Naive thymus-derived CD8-positive, alpha-beta T cell (primary cell): ENCODE results near the gene NAA20. TPM values are rescaled to one million over a fixed set of nuclear protein-coding genes. Genes with fewer than 3 reads are reported as not detected.

ENCODE experiments used
- ATAC-seq, 2 donors: fragments of 150-1000 bp; cut with Tn5 transposase in 1 of 2; sonication (Bioruptor Pico), chemical (Tn5 transposase) in 1 of 2; 1 replicate in 1 of 2; 2 replicates in 1 of 2; pipeline ENCODE4 v1.10.0; 2021; ENCODE audit warnings: mild to moderate bottlenecking in 2 of 2, moderate library complexity in 2 of 2
- POLR2A ChIA-PET: fragments of 350-600 bp; sonication (Branson Sonifier 250); formaldehyde crosslinking; loops from one replicate; lab custom pipeline; 2021; ENCODE audit warnings: antibody characterized with exemption; lab: Charles Lee
- DNase-seq, 10 donors: peaks; one replicate each; pipeline versions ENCODE4 v3.0.0 to v3.0.0-alpha.2; 2020 to 2022
- H3K27ac Mint-ChIP-seq, 10 donors: one replicate each; pipeline ENCODE4 v1.8.0; 2020 to 2022; ENCODE audit warnings: mild to moderate bottlenecking in 10 of 10, mixed read lengths in 10 of 10, moderate library complexity in 4 of 10, inconsistent platforms in 1 of 10
- H3K27me3 Mint-ChIP-seq, 5 donors: one replicate each; pipeline ENCODE4 v1.8.0; 2021 to 2022; ENCODE audit warnings: mixed read lengths in 5 of 5
- H3K36me3 Mint-ChIP-seq, 3 donors: one replicate each; pipeline ENCODE4 v1.8.0; 2020 to 2022; ENCODE audit warnings: mixed read lengths in 3 of 3, mild to moderate bottlenecking in 2 of 3, inconsistent platforms in 1 of 3
- H3K4me1 Mint-ChIP-seq, 4 donors: one replicate each; pipeline ENCODE4 v1.8.0; 2021 to 2022; ENCODE audit warnings: mixed read lengths in 4 of 4
- H3K4me3 Mint-ChIP-seq, 10 donors: one replicate each; pipeline ENCODE4 v1.8.0; 2020 to 2022; ENCODE audit warnings: mild to moderate bottlenecking in 10 of 10, mixed read lengths in 10 of 10, moderate library complexity in 6 of 10, inconsistent platforms in 1 of 10
- H3K9me3 Mint-ChIP-seq, 9 donors: one replicate each; pipeline ENCODE4 v1.8.0; 2020 to 2022; ENCODE audit warnings: mixed read lengths in 9 of 9, mild to moderate bottlenecking in 3 of 9, inconsistent platforms in 1 of 9, moderate library complexity in 1 of 9
- polyA plus RNA-seq, 3 donors: library from polyadenylated mRNA; unstranded; fragments of 300-500 nt; fragmentation: Illumina TruSeq; gene quantifications; one replicate each; pipeline ENCODE4 v1.2.3, GENCODE V29; 2021
- total RNA-seq, 8 experiments: library from RNA in 2 of 8; stranded (reverse) in 2 of 8; gene quantifications; one replicate each; pipeline ENCODE4 v1.2.3 and lab custom pipeline; 2021 to 2026

The NAA20 gene
- total and polyA plus RNA-seq, 5 experiments from 2014 or later: 40.9 to 82.4 (median 75.0) TPM

DNA sequence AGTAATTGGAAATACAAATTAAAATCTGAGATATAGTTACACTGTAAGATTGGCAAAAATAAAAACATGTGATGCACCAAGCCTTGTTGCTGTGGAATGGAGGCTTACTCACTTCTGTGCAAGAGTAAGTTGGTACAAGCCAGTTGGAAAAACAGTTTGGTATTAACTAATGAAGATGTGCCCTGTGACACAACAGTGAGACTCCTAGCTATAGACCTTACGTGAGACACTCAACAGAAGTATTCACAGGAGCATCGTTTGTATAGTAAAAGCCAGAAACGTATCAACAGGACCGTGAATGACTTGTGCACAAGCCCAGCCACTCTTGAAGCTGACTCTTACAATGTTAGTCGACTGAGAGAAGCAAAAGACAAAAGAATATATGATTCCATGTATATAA lies 14.6 kb downstream of the NAA20 start:
- Mint-ChIP-seq H3K4me3 (no peak overlapping the region), H3K4me1 (peaks cover 0 to 3% (median 1%) of the 10 kb centered on the region in 4 donors), H3K27ac (peak overlapping the region in 4 of 10 donors; percentile 3 to 84 (median 32)), H3K9me3 (no peaks in the 10 kb centered on the region), H3K27me3 (no peaks in the 10 kb centered on the region), H3K36me3 (peaks cover 0 to 89% (median 4%) of the 10 kb centered on the region in 3 donors)
- DNase-seq (no peak), ATAC-seq (no peak)
- POLR2A ChIA-PET: no interaction called here

DNA sequence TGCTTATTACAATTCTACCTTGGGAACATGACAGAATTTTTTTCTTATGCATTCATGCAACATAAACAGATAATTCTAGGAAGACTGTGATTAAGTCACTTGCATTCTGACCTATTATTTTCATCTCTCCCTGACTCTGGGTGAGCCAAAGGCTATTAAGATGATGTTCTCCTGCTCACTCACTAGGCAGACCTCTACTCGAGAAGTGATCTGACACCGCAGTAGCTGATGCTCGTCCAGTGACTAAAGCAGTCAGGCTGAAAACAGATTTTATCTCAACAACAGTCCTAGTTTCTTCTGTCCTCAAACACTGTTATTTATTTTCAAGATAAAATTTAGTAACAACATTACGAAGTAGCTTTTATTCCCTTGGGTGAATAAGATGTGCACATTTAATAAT lies 17.3 kb downstream of the NAA20 start:
- Mint-ChIP-seq H3K9me3 (no peaks in the 10 kb centered on the region), H3K4me3 (no peak overlapping the region), H3K36me3 (peaks cover 0 to 93% (median 11%) of the 10 kb centered on the region in 3 donors), H3K27ac (peak overlapping the region in 1 of 10 donors; percentile 47), H3K27me3 (no peaks in the 10 kb centered on the region), H3K4me1 (peaks cover 0 to 8% (median 3%) of the 10 kb centered on the region in 4 donors)
- POLR2A ChIA-PET: interaction anchor here (0.7 to 1.6 kb wide), 2 partner anchors 17 to 38 kb away, joined by 4 to 10 read pairs; partner anchors contain the start of genes CFAP61 and CRNKL1
- DNase-seq (no peak), ATAC-seq (no peak)

DNA sequence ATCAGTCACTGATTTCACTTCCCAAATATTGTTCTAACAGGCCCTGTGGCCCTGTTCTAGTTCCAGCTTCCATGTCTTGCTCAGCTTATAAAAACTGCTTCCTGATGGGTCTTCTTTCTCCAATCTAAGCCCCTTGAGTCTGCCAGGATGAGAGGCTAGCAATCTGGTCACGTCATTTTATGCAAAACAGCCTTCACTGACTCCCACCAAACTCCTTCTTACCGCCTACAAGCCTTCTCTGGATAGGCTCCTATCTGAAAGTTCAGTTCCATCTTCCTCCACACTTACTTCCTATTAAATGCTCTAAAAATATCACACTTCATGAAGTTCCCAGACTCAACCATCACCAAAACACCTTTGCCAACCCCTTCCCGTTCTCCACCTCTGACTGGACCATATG lies 19.6 kb downstream of the NAA20 start:
- Mint-ChIP-seq H3K36me3 (peaks cover 5 to 93% (median 19%) of the 10 kb centered on the region in 3 donors), H3K27me3 (no peaks in the 10 kb centered on the region), H3K9me3 (no peaks in the 10 kb centered on the region), H3K4me1 (peaks cover 0 to 8% (median 3%) of the 10 kb centered on the region in 4 donors), H3K4me3 (no peak overlapping the region), H3K27ac (peak overlapping the region in 4 of 10 donors; percentile 37 to 70 (median 53))
- POLR2A ChIA-PET: interaction anchor here (0.8 kb wide), 1 partner anchor 14 kb away, joined by 3 read pairs; no protein-coding TSS in a partner anchor
- no peak for ATAC-seq
- DNase-seq: no peak

DNA sequence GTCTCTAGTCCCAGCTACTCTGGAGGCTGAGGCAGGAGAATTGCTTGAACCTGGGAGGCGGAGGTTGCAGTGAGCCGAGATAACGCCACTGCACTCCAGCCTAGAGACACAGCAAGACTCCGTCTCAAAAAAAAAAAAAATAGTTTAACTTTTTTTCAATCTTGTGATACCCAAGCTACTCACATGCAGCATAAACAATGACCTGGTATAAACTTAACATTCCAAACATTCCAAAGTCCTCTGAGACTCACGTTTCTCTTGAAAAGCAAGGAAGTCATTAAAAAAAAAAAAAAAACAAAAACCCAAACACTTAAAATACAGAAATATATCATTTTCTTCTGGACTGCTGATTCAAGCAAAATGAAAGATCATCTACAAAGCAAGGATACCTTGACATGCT lies 20.8 kb downstream of the NAA20 start:
- H3K4me1 Mint-ChIP-seq: peaks cover 0 to 8% (median 3%) of the 10 kb centered on the region in 4 donors
- ATAC-seq: no peak
- H3K4me3 Mint-ChIP-seq: no peak overlapping the region
- peak overlapping the region in 2 of 10 donors; percentile 3 to 44 for H3K27ac Mint-ChIP-seq
- H3K9me3 Mint-ChIP-seq: no peaks in the 10 kb centered on the region
- no peak for DNase-seq
- no peaks in the 10 kb centered on the region for H3K27me3 Mint-ChIP-seq
- POLR2A ChIA-PET: no interaction called here
- H3K36me3 Mint-ChIP-seq: peaks cover 5 to 94% (median 19%) of the 10 kb centered on the region in 3 donors

DNA sequence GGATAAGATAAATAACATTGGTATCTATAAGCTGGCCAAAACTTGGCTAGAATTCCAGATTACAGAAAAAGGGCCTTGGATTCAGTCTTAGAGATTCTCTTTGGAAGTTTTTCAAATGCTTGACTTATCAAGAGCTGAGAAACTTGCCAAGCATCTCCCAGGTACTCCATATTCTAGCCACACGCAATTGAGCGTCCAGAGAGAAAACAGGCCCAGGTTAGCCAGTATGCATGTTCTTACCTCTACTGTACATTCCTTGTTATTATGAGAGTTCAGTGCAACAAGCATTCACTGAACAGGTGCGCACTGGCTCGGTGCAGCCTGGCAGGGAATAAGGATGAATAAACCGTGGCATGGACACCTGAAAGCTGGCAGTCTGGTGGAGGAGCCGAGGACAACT lies 21.4 kb downstream of the NAA20 start:
- Mint-ChIP-seq H3K9me3 (no peaks in the 10 kb centered on the region), H3K4me3 (no peak overlapping the region), H3K27me3 (no peaks in the 10 kb centered on the region), H3K4me1 (peaks cover 0 to 8% (median 4%) of the 10 kb centered on the region in 4 donors), H3K27ac (peak overlapping the region in 2 of 10 donors; percentile 3 to 60), H3K36me3 (peaks cover 11 to 97% (median 21%) of the 10 kb centered on the region in 3 donors)
- ATAC-seq: no peak
- POLR2A ChIA-PET: no interaction called here
- DNase-seq: no peak

DNA sequence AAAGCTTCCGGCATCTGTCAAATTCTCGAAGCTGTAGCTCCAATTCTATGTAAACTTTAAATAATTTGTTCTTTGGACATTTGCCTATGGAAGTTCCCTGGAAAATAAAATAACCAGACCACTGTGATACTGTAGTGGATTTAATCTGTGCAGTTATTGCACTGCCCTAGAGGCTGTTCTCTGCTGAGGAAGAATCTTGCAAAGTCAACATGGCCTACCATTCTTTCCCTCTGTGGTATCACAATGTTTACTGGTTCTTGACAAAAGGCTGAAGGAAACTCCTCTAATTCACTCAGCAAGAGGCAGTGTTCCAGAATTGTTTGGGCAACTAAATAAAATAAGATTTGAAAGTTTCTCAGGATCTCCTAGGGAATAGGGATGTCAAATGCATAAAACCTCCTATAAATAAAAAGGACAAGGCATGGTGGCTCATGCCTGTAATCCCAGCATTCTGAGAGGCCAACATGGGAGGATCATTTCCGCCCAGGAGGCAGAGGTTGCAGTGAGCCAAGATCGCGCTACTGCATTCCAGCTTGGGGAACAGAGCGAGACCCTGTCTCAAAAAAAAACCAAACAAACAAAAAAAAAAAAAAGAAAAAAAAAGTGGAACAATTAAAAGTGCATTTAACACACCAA lies 22.7 kb downstream of the NAA20 start:
- DNase-seq (no peak), ATAC-seq (no peak)
- Mint-ChIP-seq H3K9me3 (no peaks in the 10 kb centered on the region), H3K36me3 (peaks cover 11 to 97% (median 21%) of the 10 kb centered on the region in 3 donors), H3K4me3 (no peak overlapping the region), H3K4me1 (peaks cover 0 to 12% (median 8%) of the 10 kb centered on the region in 4 donors), H3K27ac (peak overlapping the region in 1 of 10 donors; percentile 28), H3K27me3 (no peaks in the 10 kb centered on the region)
- POLR2A ChIA-PET: interaction anchor here (1.0 kb wide), 1 partner anchor 12 kb away, joined by 3 read pairs; the partner anchor contains the start of genes CFAP61 and CRNKL1

DNA sequence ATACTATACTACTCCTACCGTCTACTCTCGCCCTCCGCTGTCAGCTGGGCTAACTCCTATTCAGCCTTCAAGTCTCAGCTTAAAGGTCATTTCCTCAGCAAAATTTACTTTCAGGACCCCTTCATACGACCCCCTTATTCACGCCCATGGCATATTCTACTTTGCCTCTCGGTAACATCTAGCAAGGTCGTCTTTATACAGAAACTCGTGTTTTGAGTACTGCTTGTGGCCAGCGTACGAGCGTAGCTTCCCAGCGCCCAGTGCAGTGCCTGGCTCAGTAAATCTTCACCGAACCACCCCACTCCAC lies 34.6 kb downstream of the NAA20 start:
- H3K4me1 Mint-ChIP-seq: peaks cover 14 to 36% (median 30%) of the 10 kb centered on the region in 4 donors
- peak overlapping the region; percentile 95 to 100 (median 99) for H3K27ac Mint-ChIP-seq
- no peaks in the 10 kb centered on the region for H3K9me3 Mint-ChIP-seq
- peak overlapping the region; percentile 88 to 100 (median 99) for H3K4me3 Mint-ChIP-seq
- DNase-seq: no peak
- H3K36me3 Mint-ChIP-seq: peaks cover 10 to 40% (median 21%) of the 10 kb centered on the region in 3 donors
- POLR2A ChIA-PET: interaction anchor here (1.2 to 3.0 kb wide), 8 partner anchors 9 to 1914 kb away, joined by 3 to 48 read pairs (median 6); partner anchors contain the start of genes KAT14, NAA20, PET117 and SEC23B
- peak in 1 of 2 donors; percentile 12 for ATAC-seq
- peaks cover 0 to 6% (median 0%) of the 10 kb centered on the region in 5 donors for H3K27me3 Mint-ChIP-seq

DNA sequence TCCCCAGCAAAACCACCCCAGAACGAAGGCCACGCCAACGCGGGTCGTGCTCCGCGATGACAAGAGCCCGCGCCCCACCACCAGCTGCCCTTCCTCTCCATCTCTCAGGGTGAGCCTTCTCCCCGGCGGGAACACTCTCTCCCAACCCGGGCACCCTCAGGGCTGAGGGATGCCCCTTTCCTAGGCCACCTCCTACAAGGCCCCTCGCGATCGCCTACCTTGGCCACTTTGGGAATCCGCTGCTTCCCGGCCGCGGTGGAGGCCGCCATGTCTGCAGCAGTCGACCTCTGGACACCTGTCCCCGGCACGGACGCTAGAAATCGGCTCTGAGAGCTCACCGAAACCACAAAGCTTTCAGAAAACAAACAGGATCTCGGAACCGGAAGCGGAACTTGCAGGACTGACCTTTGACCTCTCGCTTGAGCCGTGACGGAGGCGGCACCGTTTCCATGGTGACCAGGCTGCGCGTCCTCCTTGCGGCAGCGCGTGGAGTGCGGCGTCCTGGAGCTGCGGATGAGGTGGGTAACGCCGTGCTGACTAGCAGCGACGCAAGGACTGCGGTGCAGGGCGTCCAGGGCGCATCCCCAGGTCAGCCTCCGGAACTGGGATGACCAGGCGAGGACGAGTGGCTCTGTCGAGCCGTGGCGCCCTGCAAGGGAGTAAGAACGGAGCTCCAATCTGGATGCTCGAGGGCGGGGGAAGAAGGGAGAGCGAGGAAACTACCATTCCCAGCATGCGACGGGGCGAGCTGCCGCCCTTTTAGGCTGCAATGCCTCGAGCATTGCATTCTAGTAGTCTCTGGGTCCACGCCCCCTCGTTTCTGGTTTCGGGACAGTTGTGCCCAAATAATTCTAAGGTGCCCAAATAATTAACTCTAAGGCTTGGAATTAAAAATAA lies 35.2 kb downstream of the NAA20 start, which contains the start of the genes CFAP61 and CRNKL1:
Gene CFAP61 (plus strand): TSS at position 459 of the 897 bp plus-strand sequence. CDS start 4,122 bp downstream, outside the sequence.
Gene CRNKL1 (minus strand): TSS at position 393 of the 897 bp plus-strand sequence. CDS start 124 bp downstream, at position 269.
- Mint-ChIP-seq H3K36me3 (peaks cover 10 to 36% (median 21%) of the 10 kb centered on the region in 3 donors), H3K27me3 (peaks cover 0 to 6% (median 0%) of the 10 kb centered on the region in 5 donors), H3K27ac (peak within 1 kb of the TSS; percentile 95 to 100 (median 99)), H3K9me3 (no peaks in the 10 kb centered on the region), H3K4me1 (peaks cover 14 to 36% (median 30%) of the 10 kb centered on the region in 4 donors), H3K4me3 (peak within 1 kb of the TSS; percentile 88 to 100 (median 99))
- DNase-seq (peak; percentile 91 to 99 (median 98)), ATAC-seq (peak; percentile 92)
- POLR2A ChIA-PET: interaction anchor here (0.6 to 3.0 kb wide), 11 partner anchors 9 to 1914 kb away, joined by 3 to 48 read pairs (median 4); partner anchors contain the start of genes KAT14, NAA20, PET117 and SEC23B

DNA sequence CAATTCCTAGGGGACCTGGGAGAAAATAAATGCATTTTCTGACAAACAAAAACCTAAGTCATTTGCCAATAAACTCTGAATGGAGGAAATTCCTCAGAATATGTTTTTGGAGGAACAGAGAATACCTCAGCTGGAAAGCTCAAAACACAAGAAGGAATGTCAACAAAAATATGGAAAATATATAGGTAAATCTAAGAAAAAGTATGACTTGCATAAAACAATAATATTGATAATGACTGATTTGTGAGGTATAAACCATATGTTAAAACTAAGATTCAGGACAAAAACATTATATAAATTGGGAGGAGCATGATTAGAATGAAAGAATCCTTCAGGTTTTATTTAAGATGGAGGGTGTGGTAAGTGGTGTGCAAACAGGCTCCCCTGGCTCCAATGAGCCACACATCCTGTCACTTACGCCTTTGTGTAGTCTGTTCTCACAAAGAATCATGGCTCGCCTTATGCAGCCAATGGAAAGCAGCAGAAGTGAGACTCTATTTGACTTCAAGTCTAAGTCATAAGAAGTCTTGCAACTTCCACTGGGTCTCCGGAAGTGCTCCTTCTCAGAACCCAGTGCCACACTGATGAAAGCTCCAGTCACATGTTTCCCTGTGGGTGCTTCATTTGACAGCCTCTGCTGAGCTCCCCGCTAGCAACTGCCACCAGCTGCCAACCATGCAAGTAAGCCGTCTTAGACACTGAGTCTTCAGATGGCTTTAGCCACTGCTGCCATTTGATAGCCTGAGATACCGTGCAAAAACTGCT lies 43.3 kb downstream of the NAA20 start:
- DNase-seq (no peak), ATAC-seq (peak in 1 of 2 donors; percentile 32)

DNA sequence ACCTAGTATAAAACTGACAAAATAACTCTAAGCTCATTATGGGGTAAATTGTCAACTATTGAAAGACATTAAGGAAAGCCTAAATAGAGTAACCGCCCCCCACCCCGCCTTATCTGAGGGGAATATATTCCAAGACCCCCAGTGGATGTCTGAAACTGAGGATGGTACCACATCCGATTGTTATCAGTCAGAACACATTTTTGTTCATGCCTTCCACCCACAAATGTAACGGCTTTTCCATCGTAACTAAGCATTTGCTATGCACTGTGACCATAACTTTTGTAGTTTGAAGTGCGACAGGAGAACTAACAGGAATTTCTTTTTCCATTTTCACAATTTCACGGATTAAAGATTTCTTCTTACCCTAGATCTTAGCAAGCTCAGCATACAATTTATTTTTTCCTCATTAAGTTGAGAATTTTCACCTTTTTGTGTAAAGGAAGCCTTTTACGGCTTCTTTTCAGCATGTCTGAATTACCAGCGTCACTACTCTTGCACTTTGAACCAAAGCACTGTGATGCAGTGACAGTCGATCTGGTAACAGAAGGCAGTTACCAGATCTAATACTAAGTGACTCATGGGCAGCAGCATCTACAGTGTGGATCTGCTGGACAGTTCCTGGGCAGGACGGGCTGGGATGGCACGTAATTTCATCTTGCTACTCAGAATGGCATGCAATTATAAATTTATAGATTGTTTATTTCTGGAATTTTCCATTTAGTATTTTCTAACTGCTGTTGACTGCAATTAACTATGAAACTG lies 47.0 kb downstream of the NAA20 start:
- H3K27me3 Mint-ChIP-seq: peaks cover 3 to 27% (median 17%) of the 10 kb centered on the region in 5 donors
- ATAC-seq: no peak
- POLR2A ChIA-PET: no interaction called here
- H3K4me3 Mint-ChIP-seq: no peak overlapping the region
- DNase-seq: no peak
- H3K9me3 Mint-ChIP-seq: no peaks in the 10 kb centered on the region
- no peaks in the 10 kb centered on the region for H3K4me1 Mint-ChIP-seq
- H3K27ac Mint-ChIP-seq: no peak overlapping the region
- H3K36me3 Mint-ChIP-seq: no peaks in the 10 kb centered on the region

More for the DNA sequence above, 43.3 kb downstream of the NAA20 start:
- Mint-ChIP-seq H3K9me3 (no peaks in the 10 kb centered on the region), H3K27me3 (peaks cover 3 to 29% (median 12%) of the 10 kb centered on the region in 5 donors), H3K36me3 (no peaks in the 10 kb centered on the region), H3K4me1 (no peaks in the 10 kb centered on the region), H3K27ac (no peak overlapping the region), H3K4me3 (no peak overlapping the region)
- POLR2A ChIA-PET: no interaction called here

DNA sequence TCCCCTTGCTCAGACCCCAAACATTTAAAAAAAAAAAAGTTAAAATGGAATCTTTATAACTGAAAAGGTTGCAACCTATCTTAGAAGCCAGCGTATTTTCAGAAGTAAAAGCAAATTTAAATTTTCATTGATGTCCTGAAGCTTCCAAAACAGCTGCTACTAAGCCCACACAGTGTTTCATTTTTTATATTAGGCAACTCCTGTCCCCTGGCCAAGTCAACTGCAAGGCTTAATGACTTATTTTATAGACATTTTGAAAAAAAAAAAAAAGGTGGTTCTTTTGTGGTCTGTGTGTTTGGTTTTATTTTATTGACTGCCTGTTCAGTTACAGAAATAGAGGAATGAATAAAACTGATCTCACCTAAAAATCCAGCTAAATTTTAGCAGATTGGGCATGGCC lies 48.2 kb downstream of the NAA20 start:
- H3K9me3 Mint-ChIP-seq: no peaks in the 10 kb centered on the region
- H3K27ac Mint-ChIP-seq: no peak overlapping the region
- ATAC-seq (no peak), DNase-seq (no peak)
- H3K4me3 Mint-ChIP-seq: no peak overlapping the region
- POLR2A ChIA-PET: interaction anchor here (0.7 kb wide), 1 partner anchor 1239 kb away, joined by 3 read pairs; no protein-coding TSS in a partner anchor
- H3K4me1 Mint-ChIP-seq: no peaks in the 10 kb centered on the region
- no peaks in the 10 kb centered on the region for H3K36me3 Mint-ChIP-seq
- peaks cover 3 to 24% (median 17%) of the 10 kb centered on the region in 5 donors for H3K27me3 Mint-ChIP-seq
